DOHH2 (cell line): ENCODE data around the gene HPSE.

Source experiments
- H3F3A ChIP-seq: fragments of 200-600 bp; sonication (generic), shearing (Covaris generic); 2 replicates; pipeline ENCODE4 v1.6.0; 2016; ENCODE audit warnings: antibody characterized with exemption, mild to moderate bottlenecking; ENCODE audit not compliant: control insufficient read depth, insufficient read depth
- H3K27ac ChIP-seq: fragments of 200-600 bp; sonication (generic); 2 replicates; pipeline ENCODE4 v1.5.1; 2014; ENCODE audit warnings: low read depth, mild to moderate bottlenecking, low read length, moderate library complexity
- H3K27me3 ChIP-seq: fragments of 200-600 bp; sonication (generic); 2 replicates; pipeline ENCODE4 v1.6.1; 2014; ENCODE audit warnings: mild to moderate bottlenecking, low read length, mixed read lengths; ENCODE audit not compliant: control insufficient read depth
- H3K36me3 ChIP-seq: fragments of 200-600 bp; sonication (generic); 2 replicates; pipeline ENCODE4 v1.6.1; 2014; ENCODE audit warnings: mild to moderate bottlenecking, low read length, moderate library complexity, mixed read lengths; ENCODE audit not compliant: control insufficient read depth
- H3K4me1 ChIP-seq: fragments of 200-600 bp; sonication (generic); 2 replicates; pipeline ENCODE4 v1.6.1; 2014; ENCODE audit warnings: mild to moderate bottlenecking, low read length, mixed read lengths; ENCODE audit not compliant: control insufficient read depth
- H3K4me2 ChIP-seq: fragments of 200-600 bp; sonication (generic); 2 replicates; pipeline ENCODE4 v1.6.0; 2014; ENCODE audit warnings: mild to moderate bottlenecking, low read length, moderate library complexity
- H3K4me3 ChIP-seq: fragments of 200-600 bp; sonication (generic); 2 replicates; pipeline ENCODE4 v1.5.1; 2014; ENCODE audit warnings: mild to moderate bottlenecking, low read length, mixed read lengths
- H3K79me2 ChIP-seq: fragments of 200-600 bp; sonication (generic); 2 replicates; pipeline ENCODE4 v1.6.1; 2014; ENCODE audit warnings: mild to moderate bottlenecking, low read length, mixed read lengths; ENCODE audit not compliant: control insufficient read depth
- H3K9me2 ChIP-seq: fragments of 200-600 bp; sonication (generic); replicated peaks from 2 replicates; pipeline ENCODE4 v1.6.1; 2014; ENCODE audit warnings: mild to moderate bottlenecking, low read length, mixed read lengths; ENCODE audit not compliant: control insufficient read depth
- H3K9me3 ChIP-seq: fragments of 200-600 bp; sonication (generic); 2 replicates; pipeline ENCODE4 v1.6.1; 2014; ENCODE audit warnings: antibody characterized with exemption, low read length, mixed read lengths; ENCODE audit not compliant: control insufficient read depth, insufficient read depth
- H4K20me1 ChIP-seq: fragments of 200-600 bp; sonication (generic); 2 replicates; pipeline ENCODE4 v1.6.0; 2014; ENCODE audit warnings: low read depth, mild to moderate bottlenecking, antibody characterized with exemption, low read length, moderate library complexity; ENCODE audit not compliant: control insufficient read depth, insufficient read depth
- EZH2phosphoT487 ChIP-seq: fragments of 200-600 bp; sonication (generic); IDR thresholded peaks from 2 replicates; pipeline ENCODE4 v1.6.1; 2017; ENCODE audit warnings: borderline replicate concordance, mild to moderate bottlenecking, antibody characterized with exemption, low read length, moderate library complexity, mixed read lengths
- TF ChIP-seq, protein P1 (sequence below): fragments of 200-600 bp; sonication (generic); IDR thresholded peaks from one replicate; pipeline ENCODE4 v1.5.1; 2014; ENCODE audit warnings: antibody characterized with exemption, mild to moderate bottlenecking, low read depth, low read length; ENCODE audit not compliant: poor library complexity, severe bottlenecking

HPSE gene

GRCh38 chr4:83362492-83363329, 28.1 kb upstream of the HPSE start:
- no peaks in the 10 kb centered on the region for H3F3A ChIP-seq

DNA sequence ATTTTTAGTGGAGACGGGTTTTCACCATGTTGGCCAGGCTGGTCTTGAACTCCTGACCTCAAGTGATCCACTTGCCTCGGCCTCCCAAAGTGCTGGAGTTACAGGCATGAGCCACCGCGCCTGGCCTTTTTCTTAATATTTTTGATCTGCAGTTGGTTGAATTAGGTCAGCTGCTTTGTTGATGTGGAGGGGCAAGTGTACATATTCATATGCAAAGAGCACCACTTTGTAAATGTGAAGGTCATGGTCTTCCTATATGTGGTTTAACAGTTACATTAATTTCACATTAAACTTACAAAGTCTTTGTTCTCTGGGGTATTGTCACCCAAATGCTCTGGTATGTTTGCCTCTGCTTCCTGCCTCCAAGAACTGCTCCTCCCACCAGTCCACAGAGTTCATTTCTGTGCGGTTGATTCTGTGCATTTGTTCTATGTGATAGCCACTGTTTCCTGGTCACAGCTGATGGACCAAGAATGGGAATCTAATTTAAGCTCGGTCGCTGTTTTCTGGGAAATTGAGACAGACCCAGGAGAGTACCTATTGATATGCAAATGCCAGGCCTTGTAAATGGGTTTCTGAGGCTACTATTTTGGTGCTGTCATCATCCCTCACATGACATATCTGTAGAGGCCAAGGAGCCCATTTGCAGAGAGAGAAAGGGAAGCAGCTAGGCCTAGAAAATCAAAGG, 26.9 kb upstream of the HPSE start:
- H3K9me2 ChIP-seq: no peaks in the 10 kb centered on the region
- no peak for TF ChIP-seq EZH2phosphoT487
- TF ChIP-seq, protein P1, sequence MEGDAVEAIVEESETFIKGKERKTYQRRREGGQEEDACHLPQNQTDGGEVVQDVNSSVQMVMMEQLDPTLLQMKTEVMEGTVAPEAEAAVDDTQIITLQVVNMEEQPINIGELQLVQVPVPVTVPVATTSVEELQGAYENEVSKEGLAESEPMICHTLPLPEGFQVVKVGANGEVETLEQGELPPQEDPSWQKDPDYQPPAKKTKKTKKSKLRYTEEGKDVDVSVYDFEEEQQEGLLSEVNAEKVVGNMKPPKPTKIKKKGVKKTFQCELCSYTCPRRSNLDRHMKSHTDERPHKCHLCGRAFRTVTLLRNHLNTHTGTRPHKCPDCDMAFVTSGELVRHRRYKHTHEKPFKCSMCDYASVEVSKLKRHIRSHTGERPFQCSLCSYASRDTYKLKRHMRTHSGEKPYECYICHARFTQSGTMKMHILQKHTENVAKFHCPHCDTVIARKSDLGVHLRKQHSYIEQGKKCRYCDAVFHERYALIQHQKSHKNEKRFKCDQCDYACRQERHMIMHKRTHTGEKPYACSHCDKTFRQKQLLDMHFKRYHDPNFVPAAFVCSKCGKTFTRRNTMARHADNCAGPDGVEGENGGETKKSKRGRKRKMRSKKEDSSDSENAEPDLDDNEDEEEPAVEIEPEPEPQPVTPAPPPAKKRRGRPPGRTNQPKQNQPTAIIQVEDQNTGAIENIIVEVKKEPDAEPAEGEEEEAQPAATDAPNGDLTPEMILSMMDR: no peak
- no peak overlapping the region for H3K4me2 ChIP-seq
- H3F3A ChIP-seq: no peaks in the 10 kb centered on the region
- H3K36me3 ChIP-seq: no peaks in the 10 kb centered on the region
- no peaks in the 10 kb centered on the region for H4K20me1 ChIP-seq
- H3K79me2 ChIP-seq: no peaks in the 10 kb centered on the region
- H3K4me1 ChIP-seq: peaks cover 11% of the 10 kb centered on the region
- no peak overlapping the region for H3K4me3 ChIP-seq
- no peaks in the 10 kb centered on the region for H3K27me3 ChIP-seq
- H3K27ac ChIP-seq: no peak overlapping the region
- no peaks in the 10 kb centered on the region for H3K9me3 ChIP-seq

More at GRCh38 chr4:83362492-83363329, 28.1 kb upstream of the HPSE start:
- no peak overlapping the region for H3K27ac ChIP-seq
- TF ChIP-seq, protein P1: peak; percentile 70
- TF ChIP-seq EZH2phosphoT487: no peak
- H4K20me1 ChIP-seq: no peaks in the 10 kb centered on the region
- no peaks in the 10 kb centered on the region for H3K36me3 ChIP-seq
- H3K27me3 ChIP-seq: no peaks in the 10 kb centered on the region
- peaks cover 11% of the 10 kb centered on the region for H3K4me1 ChIP-seq
- H3K4me3 ChIP-seq: no peak overlapping the region
- no peaks in the 10 kb centered on the region for H3K9me3 ChIP-seq
- no peak overlapping the region for H3K4me2 ChIP-seq
- no peaks in the 10 kb centered on the region for H3K79me2 ChIP-seq
- no peaks in the 10 kb centered on the region for H3K9me2 ChIP-seq

DNA sequence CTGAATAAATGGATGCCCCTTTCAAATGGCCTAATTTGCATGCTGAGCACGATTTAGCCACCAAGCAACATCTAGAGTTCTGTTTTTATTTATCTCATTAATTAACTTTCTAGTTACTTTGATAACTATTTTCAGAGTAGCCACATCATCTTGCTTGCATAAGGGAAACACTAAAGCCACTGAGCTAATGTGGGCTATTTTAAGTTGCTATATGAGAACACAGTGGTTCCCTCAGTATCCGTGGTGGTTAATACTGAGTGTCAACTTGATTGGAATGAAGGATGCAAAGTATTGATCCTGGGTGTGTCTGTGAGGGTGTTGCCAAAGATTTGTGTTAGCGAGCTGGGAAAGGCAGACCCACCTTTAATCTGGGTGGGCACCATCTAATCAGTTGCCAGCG, 25.4 kb upstream of the HPSE start:
- Histone ChIP-seq H3K4me1 (peaks cover 3% of the 10 kb centered on the region; the same call in 1 of the 2 replicates), H3K9me3 (no peaks in the 10 kb centered on the region), H3K4me3 (no peak overlapping the region), H3K79me2 (no peaks in the 10 kb centered on the region), H3K27me3 (no peaks in the 10 kb centered on the region), H3K4me2 (no peak overlapping the region), H3F3A (no peaks in the 10 kb centered on the region), H3K36me3 (no peaks in the 10 kb centered on the region), H3K27ac (no peak overlapping the region), H4K20me1 (no peaks in the 10 kb centered on the region), H3K9me2 (no peaks in the 10 kb centered on the region)
- TF ChIP-seq EZH2phosphoT487: no peak
- TF ChIP-seq, protein P1: no peak
